ENCODE results near the gene DENND1A. TPM values are rescaled to one million over a fixed set of nuclear protein-coding genes. Genes with fewer than 3 reads are reported as not detected.
"Not testable (repeated sequence)": the region's sequence is repeated elsewhere in the genome, so short reads cannot be mapped to it uniquely, and the experiment has no call there.

The DENND1A gene
- polyA plus RNA-seq, 3 donors from 2014 or later: 2.6 to 7.5 (median 3.4) TPM

DNA sequence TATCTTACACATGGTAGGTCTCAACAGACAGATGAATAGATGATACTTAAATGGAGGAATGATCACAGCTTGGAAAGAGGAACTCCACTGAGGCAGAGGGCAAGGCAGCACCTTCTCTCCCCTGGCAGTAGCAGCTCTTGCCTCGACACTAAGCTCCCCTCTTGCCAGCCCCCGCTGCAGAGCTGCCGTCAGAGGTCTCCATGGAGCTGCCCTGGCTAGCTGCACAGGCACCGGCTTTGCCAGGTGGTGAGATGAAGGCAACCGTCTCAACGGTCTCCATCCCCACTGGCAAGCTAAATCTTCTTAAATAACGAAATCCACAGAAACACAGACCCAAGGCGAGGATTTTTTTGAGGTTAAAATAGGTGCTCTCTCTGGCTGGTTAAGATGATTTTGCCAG is 492.7 kb downstream of the DENND1A start:
- no peak for DNase-seq
- Mint-ChIP-seq H3K4me3 (no peak overlapping the region), H3K27ac (no peak overlapping the region), H3K27me3 (ENCODE audit: low read depth in 3 of 3) (no peaks in the 10 kb centered on the region), H3K9me3 (no peaks in the 10 kb centered on the region), H3K4me1 (no peaks in the 10 kb centered on the region), H3K36me3 (peaks cover 27 to 52% (median 31%) of the 10 kb centered on the region in 3 donors)

DNA sequence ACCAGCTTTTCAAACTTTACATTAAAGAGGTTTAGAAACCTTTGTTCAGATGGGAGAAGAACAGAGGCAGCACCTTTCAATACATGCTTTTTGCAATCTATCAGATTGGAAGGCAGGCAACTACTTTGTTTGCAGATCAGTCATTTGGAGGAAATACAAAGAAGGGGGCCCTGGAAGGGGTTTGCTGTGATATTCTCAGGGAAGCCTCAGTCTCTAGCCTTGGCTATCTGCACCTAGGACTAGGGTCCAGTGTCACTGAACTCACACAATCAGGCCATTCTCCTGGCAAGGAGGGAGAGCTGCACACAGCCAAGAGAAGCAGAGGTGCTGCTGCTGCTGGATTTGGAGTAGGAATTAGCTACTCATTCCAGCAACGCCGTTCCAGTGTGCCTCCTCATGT is 494.5 kb downstream of the DENND1A start:
- H3K9me3 Mint-ChIP-seq: no peaks in the 10 kb centered on the region
- no peaks in the 10 kb centered on the region for H3K27me3 Mint-ChIP-seq (ENCODE audit: low read depth in 3 of 3)
- peaks cover 29 to 53% (median 30%) of the 10 kb centered on the region in 3 donors for H3K36me3 Mint-ChIP-seq
- H3K4me1 Mint-ChIP-seq: no peaks in the 10 kb centered on the region
- DNase-seq: no peak
- no peak overlapping the region for H3K27ac Mint-ChIP-seq
- H3K4me3 Mint-ChIP-seq: no peak overlapping the region

DNA sequence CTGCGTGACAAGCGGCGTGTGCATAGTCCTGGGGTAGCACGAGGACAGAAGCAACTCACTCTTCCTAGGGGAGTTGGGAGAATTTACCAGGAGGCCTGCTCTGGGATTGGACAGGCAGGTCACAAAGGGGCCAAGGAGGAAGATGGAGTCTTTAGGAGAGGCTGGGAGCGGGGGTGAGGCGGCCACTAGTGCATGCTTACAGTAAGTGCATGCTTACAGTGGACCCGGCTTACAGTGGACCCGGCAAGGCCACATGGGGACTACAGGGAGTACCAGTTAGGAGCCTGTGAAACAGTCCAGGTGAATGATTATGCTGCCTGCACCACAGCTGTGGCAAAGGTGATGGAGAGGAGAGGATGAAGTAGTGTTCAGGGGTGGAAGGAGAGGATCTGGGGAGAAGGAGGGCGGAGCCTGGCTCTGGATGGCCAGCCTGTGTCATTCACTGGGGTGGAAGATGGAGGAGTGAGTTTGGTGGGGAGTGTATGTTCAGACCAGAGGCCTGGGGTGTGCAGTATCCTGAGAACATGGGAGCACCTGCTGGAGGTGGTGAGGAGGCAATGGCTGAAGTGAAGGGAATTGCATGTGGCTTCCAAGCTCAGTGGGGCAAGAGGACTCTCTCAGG is 495.2 kb downstream of the DENND1A start:
- DNase-seq: no peak
- Mint-ChIP-seq H3K36me3 (peaks cover 34 to 53% (median 35%) of the 10 kb centered on the region in 3 donors), H3K4me3 (no peak overlapping the region), H3K27me3 (ENCODE audit: low read depth in 3 of 3) (no peaks in the 10 kb centered on the region), H3K9me3 (no peaks in the 10 kb centered on the region), H3K27ac (no peak overlapping the region), H3K4me1 (no peaks in the 10 kb centered on the region)

DNA sequence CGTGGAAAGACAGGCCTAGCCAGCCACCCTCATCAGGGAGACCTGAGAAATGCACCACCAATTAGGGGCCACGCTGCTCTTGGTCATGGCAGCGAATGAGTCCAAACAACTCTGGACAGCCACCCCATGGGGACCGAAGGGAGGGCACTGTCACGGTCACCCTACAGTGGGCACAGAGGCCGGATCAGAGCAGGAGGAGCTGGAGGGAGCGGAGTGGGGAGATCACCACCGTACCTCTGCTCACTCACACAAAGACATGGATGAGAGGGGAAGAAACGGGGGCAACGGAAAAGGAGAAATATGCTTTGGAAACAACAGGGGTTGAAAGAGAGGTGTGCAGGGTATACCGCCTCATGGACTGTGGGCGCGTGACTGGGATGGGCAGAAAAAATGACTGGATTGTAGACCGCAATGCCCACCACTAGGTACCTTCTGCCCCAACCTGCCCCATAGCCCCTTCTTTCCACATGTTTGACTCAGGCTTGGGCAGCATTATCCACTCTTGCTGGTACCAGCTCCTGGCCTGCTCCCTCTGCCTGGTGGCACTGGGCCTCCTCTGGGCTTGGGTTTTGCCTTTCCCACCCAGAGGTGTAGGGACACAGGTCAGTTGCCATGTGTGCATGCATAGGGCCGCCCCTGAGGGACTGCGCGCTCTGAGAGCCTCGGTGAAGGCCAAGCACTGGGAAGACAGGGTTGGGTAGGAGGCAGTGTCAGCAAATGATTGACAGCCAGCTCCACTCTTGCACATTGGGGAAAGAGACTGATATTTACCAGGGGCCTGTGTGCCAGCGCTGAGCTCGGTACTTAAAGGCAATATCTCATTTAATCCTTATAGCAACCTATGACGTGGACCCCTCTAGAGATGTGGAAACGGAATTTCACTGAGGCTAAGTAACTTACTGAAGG is 497.3 kb downstream of the DENND1A start:
- no peak overlapping the region for H3K27ac Mint-ChIP-seq
- H3K27me3 Mint-ChIP-seq (ENCODE audit: low read depth in 3 of 3): peaks cover 0 to 1% (median 0%) of the 10 kb centered on the region in 3 donors
- H3K4me3 Mint-ChIP-seq: no peak overlapping the region
- no peaks in the 10 kb centered on the region for H3K9me3 Mint-ChIP-seq
- no peak for DNase-seq
- H3K4me1 Mint-ChIP-seq: no peaks in the 10 kb centered on the region
- peaks cover 39 to 52% (median 47%) of the 10 kb centered on the region in 3 donors for H3K36me3 Mint-ChIP-seq

DNA sequence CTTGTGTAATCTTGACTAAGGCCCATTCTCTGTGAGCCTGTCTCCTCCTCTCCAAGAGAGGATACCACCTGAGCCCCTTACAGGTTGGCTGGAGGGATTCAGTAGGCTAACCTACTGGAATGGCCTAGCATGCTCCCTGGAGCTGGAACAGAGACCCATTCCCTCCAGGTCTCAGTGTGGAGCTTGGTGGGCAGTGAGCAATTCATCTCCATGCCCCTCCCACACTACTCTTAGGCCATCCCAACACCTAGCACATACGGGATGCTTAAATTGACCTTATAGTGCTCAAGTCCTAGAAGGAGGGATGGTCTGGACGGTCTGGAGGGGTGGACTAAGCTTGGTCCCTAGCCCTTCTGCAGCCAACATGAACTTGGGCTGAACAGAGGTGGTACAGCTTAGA is 498.3 kb downstream of the DENND1A start:
- H3K9me3 Mint-ChIP-seq: no peaks in the 10 kb centered on the region
- peaks cover 0 to 1% (median 0%) of the 10 kb centered on the region in 3 donors for H3K27me3 Mint-ChIP-seq (ENCODE audit: low read depth in 3 of 3)
- H3K4me3 Mint-ChIP-seq: no peak overlapping the region
- peaks cover 31 to 43% (median 42%) of the 10 kb centered on the region in 3 donors for H3K36me3 Mint-ChIP-seq
- no peak overlapping the region for H3K27ac Mint-ChIP-seq
- H3K4me1 Mint-ChIP-seq: no peaks in the 10 kb centered on the region
- no peak for DNase-seq

DNA sequence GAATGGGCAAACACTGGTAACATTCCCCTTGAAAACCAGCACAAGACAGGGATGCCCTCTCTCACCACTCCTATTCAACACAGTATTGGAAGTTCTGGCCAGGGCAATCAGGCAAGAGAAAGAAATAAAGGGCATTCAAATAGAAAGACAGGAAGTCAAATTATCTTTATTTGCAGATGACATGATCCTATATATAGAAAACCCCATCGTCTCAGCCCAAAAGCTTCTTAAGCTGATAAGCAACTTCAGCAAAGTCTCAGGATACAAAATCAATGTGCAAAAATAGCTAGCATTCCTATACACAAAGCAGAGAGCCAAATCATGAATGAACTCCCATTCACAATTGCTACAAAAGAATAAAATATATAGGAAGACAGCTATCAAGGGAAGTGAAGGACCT is 501.5 kb downstream of the DENND1A start:
- H3K27ac Mint-ChIP-seq; H3K9me3 Mint-ChIP-seq; DNase-seq; H3K4me3 Mint-ChIP-seq; H3K4me1 Mint-ChIP-seq; H3K27me3 Mint-ChIP-seq (ENCODE audit: low read depth in 3 of 3): not testable (repeated sequence)
- H3K36me3 Mint-ChIP-seq: peaks cover 25 to 35% (median 33%) of the 10 kb centered on the region in 3 donors

DNA sequence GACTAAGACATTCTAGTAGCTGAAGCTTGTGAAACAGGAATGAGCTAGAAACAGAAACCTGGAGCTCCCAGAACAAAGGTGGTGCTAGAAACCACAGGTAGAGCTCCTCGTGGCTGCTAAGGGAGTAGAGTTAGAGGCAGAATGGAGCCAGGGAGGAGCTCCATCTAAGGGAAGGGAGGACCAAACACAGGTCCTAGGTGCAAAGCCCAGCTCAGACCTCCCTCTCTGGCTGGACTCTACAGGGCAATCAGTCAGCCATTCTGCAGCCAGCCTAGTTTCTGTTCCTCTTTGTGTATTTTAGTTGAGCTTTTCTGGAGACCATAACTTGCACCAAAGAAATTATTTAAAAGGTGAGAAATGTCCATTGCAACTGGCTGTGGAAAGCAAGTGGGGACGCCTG is 503.5 kb downstream of the DENND1A start:
- Mint-ChIP-seq H3K36me3 (peaks cover 19 to 33% (median 25%) of the 10 kb centered on the region in 3 donors), H3K4me1 (no peaks in the 10 kb centered on the region), H3K27ac (no peak overlapping the region), H3K27me3 (ENCODE audit: low read depth in 3 of 3) (peaks cover 0 to 1% (median 0%) of the 10 kb centered on the region in 3 donors), H3K4me3 (no peak overlapping the region), H3K9me3 (no peaks in the 10 kb centered on the region)
- DNase-seq: no peak

DNA sequence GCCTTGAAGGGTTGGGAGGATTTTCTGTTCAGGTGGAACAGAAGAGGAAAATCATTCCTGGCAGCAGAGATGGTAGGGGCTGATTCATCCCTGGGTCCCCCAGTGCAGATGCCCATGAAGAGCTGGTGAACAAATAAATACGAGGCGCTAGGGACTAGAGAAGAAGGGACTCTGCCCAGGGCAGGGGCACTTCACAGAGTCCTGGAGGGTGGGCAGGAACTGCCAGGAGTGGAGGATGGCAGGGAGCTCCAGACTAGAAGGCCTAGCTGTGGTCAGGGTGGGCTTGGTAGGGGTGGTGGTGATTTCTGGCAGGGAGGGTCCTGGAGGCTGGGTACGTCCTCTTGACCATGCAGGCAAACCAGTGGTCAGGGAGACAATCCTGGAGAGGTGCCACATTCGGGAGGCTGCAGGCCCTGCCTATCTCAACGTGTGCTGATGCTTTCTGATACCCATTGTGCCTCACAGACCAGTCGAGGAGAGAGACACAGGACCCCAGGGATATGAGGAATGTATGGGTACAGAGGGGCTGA is 504.0 kb downstream of the DENND1A start:
- no peak overlapping the region for H3K27ac Mint-ChIP-seq
- peaks cover 0 to 1% (median 0%) of the 10 kb centered on the region in 3 donors for H3K27me3 Mint-ChIP-seq (ENCODE audit: low read depth in 3 of 3)
- DNase-seq: no peak
- peaks cover 19 to 33% (median 21%) of the 10 kb centered on the region in 3 donors for H3K36me3 Mint-ChIP-seq
- no peaks in the 10 kb centered on the region for H3K9me3 Mint-ChIP-seq
- H3K4me3 Mint-ChIP-seq: no peak overlapping the region
- H3K4me1 Mint-ChIP-seq: no peaks in the 10 kb centered on the region

DNA sequence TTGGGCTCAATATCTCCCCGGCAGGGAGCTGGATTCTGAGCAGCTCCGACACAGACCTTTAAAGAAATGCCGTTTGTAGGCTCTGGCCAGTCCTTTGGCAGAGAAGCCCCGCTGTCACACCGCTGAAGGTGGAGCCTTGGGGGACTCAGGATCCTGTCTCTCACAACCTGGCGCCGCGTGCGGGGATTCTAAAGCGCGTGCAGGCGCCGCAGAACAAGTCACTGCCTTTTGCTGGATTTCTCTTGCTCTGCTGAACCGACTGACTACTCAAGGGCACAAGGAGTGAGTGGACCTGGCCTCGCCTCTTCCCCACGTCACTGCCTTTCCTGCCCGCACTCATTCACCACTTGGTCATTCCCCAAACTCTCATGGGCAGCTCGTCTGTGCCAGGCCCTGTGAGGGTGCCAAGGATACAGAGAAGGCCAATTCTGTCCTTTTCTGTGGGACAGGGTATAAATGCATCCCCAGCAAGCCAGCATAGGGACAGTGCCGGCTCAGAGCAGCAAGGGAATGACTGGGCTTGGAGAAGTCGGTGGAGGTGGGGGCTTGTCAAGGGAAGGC is 504.6 kb downstream of the DENND1A start:
- Mint-ChIP-seq H3K9me3 (no peaks in the 10 kb centered on the region), H3K27me3 (ENCODE audit: low read depth in 3 of 3) (peaks cover 0 to 1% (median 0%) of the 10 kb centered on the region in 3 donors)

DNA sequence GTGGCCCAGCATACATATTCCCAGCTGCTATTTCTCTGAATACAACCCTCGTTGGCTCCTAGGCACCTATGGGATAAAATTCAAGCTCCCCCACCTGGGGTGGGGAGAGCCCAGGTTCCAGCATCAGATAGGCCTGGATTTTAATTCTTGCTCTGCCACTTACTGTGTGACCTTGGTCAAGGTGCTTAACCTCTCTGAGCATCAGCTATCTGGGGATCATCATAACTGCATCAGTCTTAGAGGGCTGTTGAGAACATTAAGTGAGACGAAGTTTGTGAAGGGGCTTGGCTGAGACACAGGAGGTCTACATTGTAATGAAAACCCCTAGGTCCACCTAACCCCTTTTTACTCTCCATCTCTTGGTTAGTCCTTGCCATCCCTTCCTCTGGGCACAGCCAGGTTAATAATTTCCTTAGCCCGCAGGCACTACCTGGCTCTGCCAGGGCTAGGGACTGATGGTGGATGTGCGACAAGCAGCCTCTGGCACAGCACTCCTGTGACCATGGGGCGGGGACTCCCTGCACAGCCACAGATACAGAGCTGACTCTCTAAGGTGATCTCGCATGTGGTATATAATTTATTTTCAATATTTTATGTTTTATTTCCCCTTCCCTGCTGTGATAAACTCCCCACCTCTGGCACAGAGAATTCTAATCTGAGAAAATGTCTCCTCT is 505.2 kb downstream of the DENND1A start:
- Mint-ChIP-seq H3K27ac (no peak overlapping the region), H3K4me1 (no peaks in the 10 kb centered on the region), H3K27me3 (ENCODE audit: low read depth in 3 of 3) (peaks cover 0 to 1% (median 0%) of the 10 kb centered on the region in 3 donors)

More for the DNA sequence above, 504.6 kb downstream of the DENND1A start:
- peaks cover 15 to 29% (median 16%) of the 10 kb centered on the region in 3 donors for H3K36me3 Mint-ChIP-seq
- no peak overlapping the region for H3K4me3 Mint-ChIP-seq
- no peak for DNase-seq
- no peak overlapping the region for H3K27ac Mint-ChIP-seq
- no peaks in the 10 kb centered on the region for H3K4me1 Mint-ChIP-seq

DNA sequence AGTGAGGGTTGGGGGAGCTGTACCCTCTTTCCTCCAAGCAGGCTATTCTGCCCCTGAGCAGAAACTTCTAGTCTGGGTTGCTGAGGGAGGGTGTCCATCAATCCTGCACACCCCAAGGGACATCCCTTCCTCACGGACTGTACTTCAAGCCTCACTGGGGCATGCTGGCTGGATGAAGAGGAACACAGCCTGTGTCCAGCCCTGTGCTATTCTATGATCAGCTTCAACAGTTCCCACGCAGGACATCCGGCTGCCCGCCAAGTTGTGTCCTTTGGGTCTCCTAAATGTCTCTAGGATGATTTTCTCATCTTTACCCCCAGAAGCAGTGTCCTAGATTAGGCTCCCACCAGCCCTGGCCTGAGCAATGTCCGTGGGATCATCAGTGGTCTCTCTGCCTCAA is 505.8 kb downstream of the DENND1A start:
- peaks cover 5 to 17% (median 11%) of the 10 kb centered on the region in 3 donors for H3K36me3 Mint-ChIP-seq
- H3K4me1 Mint-ChIP-seq: no peaks in the 10 kb centered on the region
- no peak for DNase-seq
- no peak overlapping the region for H3K27ac Mint-ChIP-seq
- no peak overlapping the region for H3K4me3 Mint-ChIP-seq
- no peaks in the 10 kb centered on the region for H3K27me3 Mint-ChIP-seq (ENCODE audit: low read depth in 3 of 3)
- H3K9me3 Mint-ChIP-seq: no peaks in the 10 kb centered on the region

More for the DNA sequence above, 505.2 kb downstream of the DENND1A start:
- Mint-ChIP-seq H3K9me3 (no peaks in the 10 kb centered on the region), H3K4me3 (no peak overlapping the region), H3K36me3 (peaks cover 9 to 22% (median 13%) of the 10 kb centered on the region in 3 donors)
- no peak for DNase-seq

DNA sequence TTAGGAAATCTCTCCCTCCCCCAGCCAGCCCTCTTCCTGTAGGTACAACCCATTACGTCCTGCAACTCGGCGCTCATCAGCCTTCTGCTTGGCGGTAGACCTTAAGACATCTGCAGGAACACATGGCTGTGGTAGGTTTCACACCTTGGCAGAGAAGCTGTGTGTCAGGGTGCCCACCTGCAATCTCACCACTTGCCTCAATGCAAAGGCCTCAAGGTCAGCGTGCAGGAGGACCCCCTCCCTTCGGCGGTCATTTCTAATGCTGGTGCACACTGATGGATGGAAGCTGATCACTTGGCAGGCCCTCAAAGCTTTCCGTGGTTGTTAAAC is 506.6 kb downstream of the DENND1A start:
- H3K27me3 Mint-ChIP-seq (ENCODE audit: low read depth in 3 of 3): no peaks in the 10 kb centered on the region
- no peaks in the 10 kb centered on the region for H3K4me1 Mint-ChIP-seq
- H3K9me3 Mint-ChIP-seq: no peaks in the 10 kb centered on the region
- H3K4me3 Mint-ChIP-seq: no peak overlapping the region
- no peak overlapping the region for H3K27ac Mint-ChIP-seq
- DNase-seq: no peak
- peaks cover 0 to 12% (median 11%) of the 10 kb centered on the region in 3 donors for H3K36me3 Mint-ChIP-seq

DNA sequence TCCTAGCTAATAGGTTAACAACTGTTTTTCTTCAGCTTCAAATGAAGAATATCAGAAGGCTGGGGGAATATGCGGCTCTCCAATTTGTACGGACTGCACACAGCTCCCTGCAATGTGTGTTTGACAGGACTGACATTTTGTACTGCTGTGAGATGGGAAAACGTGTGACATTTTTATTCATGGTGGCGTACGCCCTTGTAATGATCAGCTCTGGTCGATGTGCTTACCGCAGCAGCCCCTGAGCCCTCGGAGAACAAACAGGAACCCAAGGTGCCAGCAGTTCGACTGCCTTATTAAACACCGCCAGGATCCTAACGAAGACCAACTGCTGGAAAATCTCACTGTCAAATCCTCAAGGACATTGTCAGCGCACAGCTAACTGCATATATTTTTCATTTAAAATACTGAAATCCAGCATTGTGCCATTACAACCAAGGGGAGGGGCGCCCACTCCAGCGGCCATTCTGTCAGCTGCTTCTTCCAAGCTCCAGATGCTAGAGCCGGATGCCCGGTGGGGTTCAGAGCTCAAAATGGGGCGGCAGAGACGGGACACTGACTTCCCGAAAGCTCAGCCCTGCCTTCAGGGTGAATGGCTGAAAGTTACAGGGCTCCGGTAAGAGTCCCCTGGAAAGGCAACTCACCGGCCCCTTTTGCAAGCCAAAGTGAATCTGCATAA is 507.2 kb downstream of the DENND1A start:
- Mint-ChIP-seq H3K27me3 (ENCODE audit: low read depth in 3 of 3) (no peaks in the 10 kb centered on the region), H3K27ac (no peak overlapping the region), H3K36me3 (peaks cover 0 to 12% (median 9%) of the 10 kb centered on the region in 3 donors), H3K9me3 (no peaks in the 10 kb centered on the region), H3K4me1 (no peaks in the 10 kb centered on the region), H3K4me3 (no peak overlapping the region)
- DNase-seq: no peak

All from immature natural killer cell (primary cell).